ENCODE results near the gene PHKA2. TPM values are rescaled to one million over a fixed set of nuclear protein-coding genes. Genes with fewer than 3 reads are reported as not detected.
"Not testable (repeated sequence)": the region's sequence is repeated elsewhere in the genome, so short reads cannot be mapped to it uniquely, and the experiment has no call there.

Gene PHKA2
- polyA plus RNA-seq (ENCODE audit: insufficient read length in 3 of 3), result 10 to 100 TPM; 32.6 to 35.4 (median 33.1) TPM

- DNase-seq (ENCODE audit: low read depth in 3 of 3, low spot score in 2 of 3), result peak; percentile 5 to 36 (median 24)
These were observed at the start of gene PHKA2 for GRCh38 chrX:18983666-18984380. Gene PHKA2 (minus strand): TSS chrX:18984114. CDS start chrX:18983932, 182 bp downstream.

GRCh38 chrX:19030805-19031204 is 46.9 kb upstream of the PHKA2 start:
- DNase-seq (ENCODE audit: low read depth in 3 of 3, low spot score in 2 of 3), result no peak

DNA sequence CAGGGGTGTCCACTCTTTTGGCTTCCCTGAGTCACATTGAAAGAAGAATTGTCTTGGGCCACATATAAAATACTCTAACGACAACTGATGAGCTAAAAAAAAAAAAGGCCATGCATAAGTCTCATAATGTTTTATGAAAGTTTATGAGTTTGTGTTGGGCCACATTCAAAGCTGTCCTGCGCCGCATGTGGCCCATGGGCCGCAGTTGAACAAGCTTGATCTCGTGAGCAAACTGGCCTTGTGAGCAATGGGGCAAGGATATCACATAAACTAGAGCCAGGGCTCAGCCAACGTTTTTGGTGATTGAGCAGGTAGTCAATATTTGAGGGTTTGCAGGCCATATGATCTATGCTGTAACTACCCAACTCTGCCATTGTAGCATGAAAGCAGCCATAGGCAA is 44.6 kb upstream of the PHKA2 start:
- no peak for DNase-seq (ENCODE audit: low read depth in 3 of 3, low spot score in 2 of 3)

- no peak for DNase-seq (ENCODE audit: low read depth in 3 of 3, low spot score in 2 of 3)
These were observed 40.5 kb upstream of the PHKA2 start for GRCh38 chrX:19024366-19024765.

DNA sequence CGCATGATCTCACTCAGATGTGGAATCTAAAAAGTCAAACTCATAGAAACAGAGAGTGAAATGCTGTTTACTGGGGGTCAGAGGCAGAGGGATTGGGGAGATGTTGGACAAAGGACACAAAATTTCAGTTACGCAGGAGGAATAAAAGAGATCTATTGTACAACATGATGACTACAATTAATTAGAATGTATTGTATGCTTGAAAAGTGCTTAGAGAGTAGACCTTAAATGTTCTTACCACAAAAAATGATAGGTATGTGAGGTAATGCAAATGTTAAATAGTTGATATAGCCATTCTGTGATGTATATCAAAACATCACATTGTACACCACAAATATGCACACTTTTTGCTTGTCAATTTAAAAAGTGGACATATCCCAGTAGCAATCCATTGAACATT is 36.1 kb upstream of the PHKA2 start:
- no peak for DNase-seq (ENCODE audit: low read depth in 3 of 3, low spot score in 2 of 3)

- DNase-seq (ENCODE audit: low read depth in 3 of 3, low spot score in 2 of 3), result peak in 1 of 3 donors; percentile 5
These were observed 33.4 kb upstream of the PHKA2 start for GRCh38 chrX:19017271-19017670.

DNA sequence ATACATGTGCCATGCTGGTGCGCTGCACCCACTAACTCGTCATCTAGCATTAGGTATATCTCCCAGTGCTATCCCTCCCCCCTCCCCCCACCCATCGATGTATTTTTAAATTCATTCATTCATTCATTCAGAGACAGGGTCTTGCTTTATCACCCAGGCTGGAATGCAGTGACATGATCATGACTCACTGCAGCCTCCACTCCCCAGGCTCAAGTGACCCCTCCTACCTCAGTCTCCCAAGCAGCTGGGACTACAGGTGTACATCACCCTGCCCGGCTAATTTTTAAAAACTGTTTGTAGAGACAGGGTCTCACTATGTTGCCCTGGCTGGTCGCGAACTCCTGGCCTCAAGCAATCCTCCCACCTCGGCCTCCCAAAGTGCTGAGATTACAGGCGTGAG is 32.7 kb upstream of the PHKA2 start:
- not testable (repeated sequence) for DNase-seq (ENCODE audit: low read depth in 3 of 3, low spot score in 2 of 3)

DNA sequence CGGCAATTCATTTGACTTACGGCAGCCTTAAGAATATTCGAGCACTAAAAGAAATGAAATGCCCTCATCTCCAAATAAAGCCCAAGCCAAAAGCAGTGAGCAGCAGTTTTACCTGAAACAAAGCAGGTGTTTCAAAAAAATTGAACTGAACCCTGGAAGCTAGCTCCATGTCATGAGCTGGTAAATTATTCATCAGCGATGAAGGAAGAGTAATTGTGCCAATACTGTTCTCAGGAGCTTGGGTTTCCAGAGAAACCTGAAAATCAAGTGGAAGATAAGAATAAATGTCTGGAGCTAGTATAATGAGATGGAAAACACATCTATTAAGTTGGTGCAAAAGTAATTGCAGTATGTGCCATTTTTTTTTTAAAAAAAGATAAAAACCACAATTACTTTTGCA is 24.0 kb upstream of the PHKA2 start:
- DNase-seq (ENCODE audit: low read depth in 3 of 3, low spot score in 2 of 3), result no peak

- DNase-seq (ENCODE audit: low read depth in 3 of 3, low spot score in 2 of 3), result no peak
These were observed 23.1 kb upstream of the PHKA2 start for GRCh38 chrX:19007011-19007410.

DNA sequence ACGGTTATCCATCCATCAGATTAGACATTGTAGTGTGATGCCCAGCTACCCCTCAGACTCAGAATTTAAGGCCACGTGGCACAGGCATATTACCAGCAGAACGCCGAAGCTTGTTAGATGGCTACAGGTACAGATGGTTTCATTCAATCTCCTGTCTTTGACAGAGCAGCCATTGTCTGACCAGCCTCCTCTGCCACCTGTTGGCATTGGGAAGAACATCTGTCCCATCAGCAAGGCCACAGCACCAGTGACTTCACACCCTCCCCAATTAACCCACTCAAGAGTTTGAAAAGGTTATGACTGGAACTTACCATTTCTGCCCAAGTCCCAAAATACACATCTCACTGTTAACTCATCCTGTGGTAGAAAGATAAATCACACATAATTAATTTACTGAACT is 22.0 kb upstream of the PHKA2 start:
- DNase-seq (ENCODE audit: low read depth in 3 of 3, low spot score in 2 of 3), result no peak

DNA sequence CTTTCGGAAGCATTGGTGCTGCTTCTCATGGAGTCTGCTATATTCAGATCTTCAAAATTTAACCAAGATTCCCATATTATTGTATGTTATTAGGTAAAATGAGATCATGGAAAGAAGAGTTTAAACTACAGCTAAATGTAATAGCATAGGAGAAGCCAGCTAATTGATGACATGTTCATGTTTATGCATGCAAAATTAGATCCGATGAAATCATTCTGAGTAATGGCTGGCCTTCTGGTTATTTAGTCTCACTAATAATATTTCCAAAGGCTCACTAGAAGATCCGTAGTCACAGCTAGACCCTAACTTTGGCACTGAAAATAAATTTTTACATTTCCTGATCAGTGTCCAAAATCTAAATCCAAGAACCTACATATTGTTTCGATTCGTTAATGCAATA is 19.8 kb upstream of the PHKA2 start:
- DNase-seq (ENCODE audit: low read depth in 3 of 3, low spot score in 2 of 3), result no peak

DNA sequence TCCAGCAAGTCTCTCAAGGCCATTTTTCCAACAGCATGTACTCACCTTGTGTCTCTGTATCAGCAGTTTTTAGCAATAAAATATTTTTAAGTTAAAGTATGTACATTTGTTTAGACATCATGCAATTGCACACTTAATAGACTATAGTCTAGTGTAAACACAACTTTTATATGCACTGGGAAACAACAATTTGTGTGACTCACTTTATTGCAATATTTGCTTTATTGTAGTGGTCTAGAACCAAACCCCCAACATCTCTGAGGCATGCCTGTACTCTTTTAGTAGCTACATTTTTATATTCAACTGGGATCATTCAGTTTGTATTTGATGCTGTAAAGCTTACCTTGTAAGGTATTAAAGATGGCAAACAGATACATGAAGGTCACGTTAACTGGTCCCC is 14.7 kb upstream of the PHKA2 start:
- no peak for DNase-seq (ENCODE audit: low read depth in 3 of 3, low spot score in 2 of 3)

DNA sequence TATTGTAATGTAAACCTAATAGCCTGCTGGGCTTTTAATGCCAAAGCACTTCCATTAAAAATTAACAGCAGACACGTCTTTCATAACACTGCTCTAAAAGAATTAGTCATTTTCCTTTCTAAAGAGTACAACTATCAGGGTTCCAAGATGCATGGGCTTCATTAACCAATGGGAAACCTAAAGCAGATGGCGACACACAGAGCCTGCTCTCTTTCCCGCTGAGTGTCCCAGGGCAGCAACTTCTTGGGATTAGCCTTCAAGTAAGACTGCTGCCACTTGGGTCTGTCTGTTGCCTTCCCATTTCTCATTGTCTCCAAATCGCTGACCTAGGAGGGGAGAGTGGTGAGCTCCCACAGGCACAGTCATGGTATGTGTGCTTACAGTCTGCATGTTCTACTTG is 14.0 kb upstream of the PHKA2 start:
- no peak for DNase-seq (ENCODE audit: low read depth in 3 of 3, low spot score in 2 of 3)

DNA sequence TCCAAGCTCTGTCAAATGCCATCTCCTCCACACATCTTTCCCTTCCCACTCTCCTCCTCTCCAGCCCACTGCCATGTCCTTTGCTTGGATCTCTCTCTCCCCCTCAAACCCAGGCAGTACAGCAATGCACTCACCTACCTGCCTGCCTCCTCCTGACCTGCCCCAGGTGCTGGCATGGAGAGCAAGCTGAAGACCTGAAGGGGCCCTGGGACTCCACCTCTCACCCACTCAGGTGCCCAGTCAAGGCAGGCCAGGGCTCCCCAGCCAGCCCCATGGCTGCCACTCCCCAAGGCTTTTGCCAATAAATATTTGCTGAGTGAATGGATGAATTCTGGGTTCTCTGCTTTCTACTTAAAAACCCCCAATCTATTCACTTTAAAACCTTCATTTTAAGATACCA is 12.6 kb upstream of the PHKA2 start:
- DNase-seq (ENCODE audit: low read depth in 3 of 3, low spot score in 2 of 3), result no peak

- DNase-seq (ENCODE audit: low read depth in 3 of 3, low spot score in 2 of 3), result no peak
These were observed 11.3 kb upstream of the PHKA2 start for GRCh38 chrX:18995221-18995620.

DNA sequence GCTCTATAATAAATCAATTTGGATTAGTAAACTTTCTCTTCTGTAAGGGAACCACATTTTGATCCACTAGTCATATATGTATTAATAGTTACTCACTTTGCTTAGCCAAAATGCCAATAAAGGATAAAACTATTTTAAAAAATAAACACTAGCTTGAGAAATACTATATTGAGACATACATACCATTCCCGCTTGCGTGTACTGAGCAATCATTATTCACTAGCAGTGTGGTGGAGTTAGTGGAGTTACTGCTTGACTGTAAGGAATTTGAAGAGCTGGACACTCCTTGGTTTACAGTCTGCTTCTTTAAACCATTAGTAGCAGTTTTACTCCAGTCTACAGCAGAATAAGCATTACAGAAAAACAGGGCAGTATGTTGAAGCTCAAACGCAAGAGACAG is 10.8 kb upstream of the PHKA2 start:
- DNase-seq (ENCODE audit: low read depth in 3 of 3, low spot score in 2 of 3), result no peak

- DNase-seq (ENCODE audit: low read depth in 3 of 3, low spot score in 2 of 3), result no peak
These were observed 8.9 kb upstream of the PHKA2 start for GRCh38 chrX:18992829-18993228.

GRCh38 chrX:18985186-18985435 is 1.2 kb upstream of the PHKA2 start:
- no peak for DNase-seq (ENCODE audit: low read depth in 3 of 3, low spot score in 2 of 3)

DNA sequence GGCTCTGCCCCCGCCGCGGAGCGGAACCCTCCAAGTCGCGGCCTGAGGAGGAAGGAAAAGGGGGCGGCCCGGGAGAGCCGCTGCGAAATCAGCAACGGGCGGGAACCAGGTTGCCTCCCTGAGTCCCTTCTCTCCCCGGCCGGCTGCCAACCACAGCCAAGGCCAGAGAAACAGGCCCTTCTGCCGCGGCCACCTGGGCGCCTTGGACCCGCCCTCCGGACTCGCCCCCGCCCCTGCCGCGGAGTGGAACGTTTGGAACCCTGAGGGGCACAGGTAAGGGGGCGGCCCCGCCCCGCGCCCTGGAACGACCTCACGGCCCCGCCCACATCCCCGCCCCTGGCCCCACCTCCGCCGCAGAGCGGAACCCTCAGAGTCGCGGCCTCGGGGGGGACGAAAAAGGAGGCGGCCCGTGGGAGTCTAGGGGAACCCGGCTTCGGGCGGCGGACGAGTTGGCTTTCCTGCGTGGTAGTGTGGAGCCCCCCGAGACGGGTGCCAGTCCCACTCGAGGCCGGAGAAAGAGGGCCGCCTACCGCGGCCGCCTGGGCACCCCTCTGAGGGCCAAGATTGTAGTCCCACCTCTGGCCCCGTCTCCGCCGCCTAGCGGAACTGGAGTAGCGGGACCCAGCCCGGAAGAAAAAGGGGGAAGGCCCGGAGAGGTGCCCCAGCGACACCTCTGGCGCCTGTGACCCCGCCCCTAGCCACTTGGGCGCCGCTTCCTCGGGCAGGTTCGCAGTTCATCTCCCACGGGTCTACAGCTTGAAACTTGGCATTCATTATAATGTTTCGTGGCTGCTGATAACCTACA is 669 bp upstream of the PHKA2 start:
- DNase-seq (ENCODE audit: low read depth in 3 of 3, low spot score in 2 of 3), result peak; percentile 52 to 68 (median 62)

GRCh38 chrX:18981124-18981807 is 2.6 kb downstream of the PHKA2 start:
- no peak for DNase-seq (ENCODE audit: low read depth in 3 of 3, low spot score in 2 of 3)

DNA sequence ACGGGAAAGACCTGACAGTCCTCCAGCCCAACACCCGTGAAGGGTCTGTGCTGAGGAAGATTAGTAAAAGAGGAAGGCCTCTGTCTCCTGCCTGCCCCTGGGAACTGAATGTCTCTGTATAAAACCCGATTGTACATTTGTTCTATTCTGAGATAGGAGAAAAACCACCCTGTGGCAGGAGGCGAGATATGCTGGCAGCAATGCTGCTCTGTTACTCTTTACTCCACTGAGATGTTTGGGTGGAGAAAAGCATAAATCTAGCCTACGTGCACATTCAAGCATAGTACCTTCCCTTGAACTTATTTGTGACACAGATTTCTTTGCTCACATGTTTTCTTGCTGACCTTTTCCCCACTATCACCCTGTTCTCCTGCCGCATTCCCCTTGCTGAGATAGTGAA is 3.7 kb downstream of the PHKA2 start:
- DNase-seq (ENCODE audit: low read depth in 3 of 3, low spot score in 2 of 3), result not testable (repeated sequence)

DNA sequence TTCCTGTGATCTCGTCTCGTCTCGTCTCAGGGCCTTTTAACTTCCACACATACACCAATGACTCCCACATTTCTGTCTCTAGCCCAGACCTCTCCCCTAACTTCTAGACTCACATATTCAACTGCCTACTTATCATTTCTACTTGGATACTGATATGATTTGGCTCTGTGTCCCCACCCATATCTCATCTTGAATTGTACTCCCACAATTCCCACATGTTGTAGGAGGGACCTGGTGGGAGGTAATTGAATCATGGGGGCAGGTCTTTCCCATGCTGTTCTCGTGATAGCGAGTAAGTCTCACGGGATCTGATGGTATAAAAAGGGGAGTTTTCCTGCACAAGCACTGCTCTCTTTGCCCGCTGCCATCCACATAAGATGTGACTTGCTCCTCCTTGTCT is 8.9 kb downstream of the PHKA2 start:
- no peak for DNase-seq (ENCODE audit: low read depth in 3 of 3, low spot score in 2 of 3)

Data from right renal cortex interstitium (tissue), 3 donors.